Activated T-cell treated with anti-CD3 and anti-CD28 coated beads, Interleukin-2, amount 50 U/mL, for 4 hours (primary cell): ENCODE results near the gene SHLD2. TPM values are rescaled to one million over a fixed set of nuclear protein-coding genes. Genes with fewer than 3 reads are reported as not detected.
A peak's percentile ranks its signal among the peaks of the same experiment; 100 is the strongest.
"Not testable (repeated sequence)": the region's sequence is repeated elsewhere in the genome, so short reads cannot be mapped to it uniquely, and the experiment has no call there.

Source experiments
- ATAC-seq, 2 donors: fragments of 200-7000 bp; cut with Tn5 transposase; one replicate each; pipeline ENCODE4 v1.10.0; 2021
- DNase-seq: peaks from one replicate; pipeline ENCODE4 v3.0.0-alpha.2; 2020
- H3K27me3 Mint-ChIP-seq: one replicate; pipeline ENCODE4 v1.8.0; 2021; ENCODE audit warnings: low read depth, mixed read lengths
- H3K36me3 Mint-ChIP-seq: one replicate; pipeline ENCODE4 v1.8.0; 2022; ENCODE audit warnings: mixed read lengths; ENCODE audit not compliant: insufficient read depth
- H3K4me1 Mint-ChIP-seq: one replicate; pipeline ENCODE4 v1.8.0; 2021; ENCODE audit warnings: low read depth, mixed read lengths
- H3K4me3 Mint-ChIP-seq: one replicate; pipeline ENCODE4 v1.8.0; 2021; ENCODE audit warnings: mild to moderate bottlenecking, moderate library complexity, mixed read lengths
- H3K9me3 Mint-ChIP-seq: one replicate; pipeline ENCODE4 v1.8.0; 2021; ENCODE audit warnings: mixed read lengths
- total RNA-seq, 3 donors: library from RNA; stranded (reverse); gene quantifications; one replicate each; pipeline ENCODE4 v1.2.1, GENCODE V29; 2021

Gene SHLD2
- total RNA-seq, 3 donors from 2014 or later, result 30.5 to 33.6 (median 31.6) TPM

GRCh38 chr10:87095236-87095945, 385 bp downstream of the SHLD2 start:
- Mint-ChIP-seq H3K27me3 (no peaks in the 10 kb centered on the region), H3K4me1 (peaks cover 44% of the 10 kb centered on the region), H3K4me3 (peak overlapping the region; percentile 86), H3K36me3 (peaks cover 18% of the 10 kb centered on the region), H3K9me3 (no peaks in the 10 kb centered on the region)
- ATAC-seq, result peak; percentile 61 to 62
- DNase-seq, result peak; percentile 68

GRCh38 chr10:87101996-87102395, 7.0 kb downstream of the SHLD2 start:
- peaks cover 15% of the 10 kb centered on the region for H3K4me1 Mint-ChIP-seq
- no peak for DNase-seq
- peaks cover 36% of the 10 kb centered on the region for H3K36me3 Mint-ChIP-seq
- H3K9me3 Mint-ChIP-seq, result no peaks in the 10 kb centered on the region
- no peak overlapping the region for H3K4me3 Mint-ChIP-seq
- H3K27me3 Mint-ChIP-seq, result no peaks in the 10 kb centered on the region
- no peak for ATAC-seq

GRCh38 chr10:87104727-87105126, 9.7 kb downstream of the SHLD2 start:
- H3K4me3 Mint-ChIP-seq, H3K27me3 Mint-ChIP-seq: not testable (repeated sequence)

GRCh38 chr10:87105446-87106124, 10.6 kb downstream of the SHLD2 start:
- DNase-seq (no peak), ATAC-seq (no peak)
- peaks cover 36% of the 10 kb centered on the region for H3K36me3 Mint-ChIP-seq
- peaks cover 15% of the 10 kb centered on the region for H3K4me1 Mint-ChIP-seq
- H3K9me3 Mint-ChIP-seq, result no peaks in the 10 kb centered on the region
- H3K4me3 Mint-ChIP-seq, result no peak overlapping the region
- H3K27me3 Mint-ChIP-seq, result no peaks in the 10 kb centered on the region

More at GRCh38 chr10:87104727-87105126, 9.7 kb downstream of the SHLD2 start:
- H3K9me3 Mint-ChIP-seq, ATAC-seq, DNase-seq: not testable (repeated sequence)
- Mint-ChIP-seq H3K4me1 (peaks cover 15% of the 10 kb centered on the region), H3K36me3 (peaks cover 41% of the 10 kb centered on the region)

GRCh38 chr10:87118122-87118521, 23.1 kb downstream of the SHLD2 start:
- not testable (repeated sequence) for ATAC-seq, H3K9me3 Mint-ChIP-seq, H3K36me3 Mint-ChIP-seq, H3K27me3 Mint-ChIP-seq, H3K4me1 Mint-ChIP-seq, H3K4me3 Mint-ChIP-seq, DNase-seq

GRCh38 chr10:87119029-87119428, 24.0 kb downstream of the SHLD2 start:
- H3K36me3 Mint-ChIP-seq, H3K9me3 Mint-ChIP-seq, DNase-seq, H3K27me3 Mint-ChIP-seq, ATAC-seq, H3K4me3 Mint-ChIP-seq, H3K4me1 Mint-ChIP-seq: not testable (repeated sequence)

- not testable (repeated sequence) for DNase-seq, H3K9me3 Mint-ChIP-seq, H3K4me3 Mint-ChIP-seq, ATAC-seq, H3K36me3 Mint-ChIP-seq, H3K27me3 Mint-ChIP-seq, H3K4me1 Mint-ChIP-seq
Observed at GRCh38 chr10:87123351-87123750, 28.3 kb downstream of the SHLD2 start.

- H3K27me3 Mint-ChIP-seq, H3K36me3 Mint-ChIP-seq, H3K9me3 Mint-ChIP-seq, ATAC-seq, H3K4me3 Mint-ChIP-seq, H3K4me1 Mint-ChIP-seq, DNase-seq: not testable (repeated sequence)
Observed at GRCh38 chr10:87127048-87127447, 32.0 kb downstream of the SHLD2 start.

- ATAC-seq, H3K4me3 Mint-ChIP-seq, H3K27me3 Mint-ChIP-seq, H3K4me1 Mint-ChIP-seq, DNase-seq, H3K9me3 Mint-ChIP-seq: not testable (repeated sequence)
- peaks cover 12% of the 10 kb centered on the region for H3K36me3 Mint-ChIP-seq
Observed at GRCh38 chr10:87127607-87128156, 32.7 kb downstream of the SHLD2 start.

GRCh38 chr10:87132176-87132575, 37.2 kb downstream of the SHLD2 start:
- not testable (repeated sequence) for H3K27me3 Mint-ChIP-seq, H3K4me1 Mint-ChIP-seq, H3K9me3 Mint-ChIP-seq, DNase-seq, H3K4me3 Mint-ChIP-seq, ATAC-seq
- peaks cover 22% of the 10 kb centered on the region for H3K36me3 Mint-ChIP-seq

GRCh38 chr10:87133936-87134335, 38.9 kb downstream of the SHLD2 start:
- DNase-seq, H3K4me1 Mint-ChIP-seq, ATAC-seq, H3K4me3 Mint-ChIP-seq, H3K27me3 Mint-ChIP-seq, H3K9me3 Mint-ChIP-seq: not testable (repeated sequence)
- peaks cover 25% of the 10 kb centered on the region for H3K36me3 Mint-ChIP-seq

- DNase-seq, H3K4me3 Mint-ChIP-seq, ATAC-seq, H3K27me3 Mint-ChIP-seq, H3K4me1 Mint-ChIP-seq, H3K9me3 Mint-ChIP-seq: not testable (repeated sequence)
- peaks cover 23% of the 10 kb centered on the region for H3K36me3 Mint-ChIP-seq
Observed at GRCh38 chr10:87134440-87134839, 39.4 kb downstream of the SHLD2 start.

- not testable (repeated sequence) for H3K4me1 Mint-ChIP-seq, H3K4me3 Mint-ChIP-seq, ATAC-seq, H3K9me3 Mint-ChIP-seq, H3K27me3 Mint-ChIP-seq, DNase-seq
- H3K36me3 Mint-ChIP-seq, result peaks cover 16% of the 10 kb centered on the region
Observed at GRCh38 chr10:87137478-87137877, 42.5 kb downstream of the SHLD2 start.

GRCh38 chr10:87142230-87143108, 47.5 kb downstream of the SHLD2 start:
- not testable (repeated sequence) for DNase-seq, H3K4me3 Mint-ChIP-seq, ATAC-seq, H3K36me3 Mint-ChIP-seq, H3K4me1 Mint-ChIP-seq, H3K27me3 Mint-ChIP-seq, H3K9me3 Mint-ChIP-seq
